BJ (cell line): ENCODE results near the gene SDCCAG8. TPM values are rescaled to one million over a fixed set of nuclear protein-coding genes. Genes with fewer than 3 reads are reported as not detected.

Source experiments
- CTCF ChIA-PET: fragments of 350-600 bp; formaldehyde crosslinking; extraction: SDS; loops from one replicate; lab custom pipeline; 2021; ENCODE audit warnings: antibody characterized with exemption, inconsistent platforms; lab: Yijun Ruan, JAX
- POLR2A ChIA-PET: fragments of 300-600 bp; sonication (Branson Sonifier 250); formaldehyde crosslinking; extraction: SDS; loops from one replicate; lab custom pipeline; 2021; ENCODE audit warnings: antibody characterized with exemption; lab: Charles Lee
- DNase-seq: peaks from one replicate; pipeline ENCODE4 v3.0.0-alpha.2; 2011; ENCODE audit warnings: low read depth
- H3K27me3 ChIP-seq: 2 replicates; pipeline ENCODE4 v1.6.0; 2011; ENCODE audit warnings: low read length; ENCODE audit not compliant: control insufficient read depth, insufficient read depth
- H3K36me3 ChIP-seq: 2 replicates; pipeline ENCODE4 v1.5.1; 2011; ENCODE audit warnings: low read length; ENCODE audit not compliant: control insufficient read depth, insufficient read depth
- H3K4me3 ChIP-seq: 2 replicates; pipeline ENCODE4 v1.5.1; 2011; ENCODE audit warnings: low read depth, mild to moderate bottlenecking, control low read depth, low read length
- CTCF ChIP-seq: IDR thresholded peaks from 2 replicates; pipeline ENCODE4 v1.5.1; 2011; ENCODE audit warnings: low read depth, mild to moderate bottlenecking, control low read depth, inconsistent platforms, low read length, moderate library complexity; ENCODE audit not compliant: insufficient read depth
- polyA plus RNA-seq: library from polyadenylated mRNA; depleted of rRNA; stranded (reverse); fragments of >200 nt; gene quantifications from 2 replicates; pipeline ENCODE4 v1.2.3, GENCODE V29; 2011

Gene SDCCAG8
- polyA plus RNA-seq, 1 experiment, result 17.0 TPM

DNA sequence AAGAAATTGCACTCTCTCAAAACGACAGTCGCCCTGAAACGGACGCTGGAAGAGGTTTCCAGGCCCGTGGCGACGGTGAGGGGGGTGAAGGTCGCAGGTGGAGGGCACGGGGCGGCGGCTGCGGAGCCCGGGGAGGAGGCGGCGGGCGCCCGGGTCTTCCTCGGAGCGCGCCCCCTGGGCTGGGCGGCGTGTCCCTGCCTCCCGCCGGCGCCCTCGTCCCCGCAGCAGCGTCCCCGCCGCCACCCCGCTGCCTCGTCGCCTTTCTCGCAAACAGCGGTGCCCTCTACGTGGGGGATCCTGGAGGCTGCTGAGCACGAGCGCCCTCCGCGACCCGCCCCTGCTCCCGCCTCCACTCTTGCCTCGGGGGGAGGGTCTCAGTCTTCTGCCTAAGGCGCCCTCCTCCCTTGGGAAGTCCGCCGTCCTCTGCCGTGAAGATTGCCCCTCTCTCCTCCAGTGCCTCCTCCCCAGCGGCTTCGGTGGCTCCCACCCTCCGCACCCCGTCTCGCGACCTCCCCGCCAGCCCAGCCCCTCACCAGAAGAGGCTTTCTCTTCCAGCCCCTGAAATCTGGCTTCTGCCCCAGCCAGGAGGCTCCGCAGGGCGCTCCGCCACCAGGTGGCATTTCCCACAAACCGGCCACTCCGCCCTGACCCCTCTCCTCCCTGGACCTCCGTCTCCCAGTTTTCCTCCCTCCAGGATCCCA lies 227.4 kb downstream of the SDCCAG8 start:
- POLR2A ChIA-PET, result no interaction called here
- DNase-seq, result no peak
- TF ChIP-seq CTCF, result peak; percentile 13; the same call in 1 of the 2 replicates
- Histone ChIP-seq H3K27me3 (no peaks in the 10 kb centered on the region), H3K4me3 (peak overlapping the region; percentile 21), H3K36me3 (no peaks in the 10 kb centered on the region)
- CTCF ChIA-PET, result interaction anchor here (1.4 kb wide), 1 partner anchor 9 kb away, joined by 3 read pairs; no protein-coding TSS in a partner anchor

- H3K4me3 ChIP-seq, result no peak overlapping the region
- H3K36me3 ChIP-seq, result no peaks in the 10 kb centered on the region
- ChIA-PET POLR2A (no interaction called here), CTCF (no interaction called here)
- TF ChIP-seq CTCF, result no peak
- no peaks in the 10 kb centered on the region for H3K27me3 ChIP-seq
- no peak for DNase-seq
Observed at GRCh38 chr1:243483952-243484351, 228.1 kb downstream of the SDCCAG8 start.

DNA sequence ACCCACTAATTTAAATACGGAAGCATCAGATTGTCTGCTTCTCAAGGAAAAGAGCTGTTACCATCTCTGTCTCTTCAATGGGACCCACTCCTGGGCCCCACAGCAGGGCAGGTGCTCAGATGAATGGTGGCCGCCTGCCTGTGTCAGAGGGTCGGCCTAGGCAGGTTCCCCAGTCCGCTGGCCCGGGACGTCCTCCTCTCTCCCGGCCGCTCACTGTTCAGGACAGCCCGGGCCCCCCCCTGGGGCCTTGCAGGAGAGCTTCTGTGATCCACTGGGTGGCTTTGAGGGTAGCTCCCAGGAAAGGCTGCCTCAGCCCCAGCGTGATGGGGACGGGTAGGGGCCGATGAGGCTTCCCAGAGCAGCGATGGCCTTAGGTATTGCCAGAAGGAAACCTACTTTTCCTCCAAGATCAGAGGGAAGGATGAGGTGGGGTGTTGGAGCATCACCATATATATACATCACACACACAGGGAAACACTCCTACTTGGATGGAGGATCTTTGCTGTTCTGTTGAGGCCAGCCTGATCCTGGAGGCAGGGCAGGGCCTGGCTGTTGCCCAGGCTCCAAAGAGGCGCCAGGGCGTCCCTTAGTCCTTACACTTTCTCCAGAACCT lies 231.3 kb downstream of the SDCCAG8 start:
- Histone ChIP-seq H3K36me3 (no peaks in the 10 kb centered on the region), H3K27me3 (no peaks in the 10 kb centered on the region), H3K4me3 (no peak overlapping the region)
- CTCF ChIA-PET, result interaction anchor here (1.0 kb wide), 1 partner anchor 19 kb away, joined by 3 read pairs; no protein-coding TSS in a partner anchor
- POLR2A ChIA-PET, result no interaction called here
- no peak for TF ChIP-seq CTCF
- DNase-seq, result no peak

- TF ChIP-seq CTCF, result no peak
- H3K36me3 ChIP-seq, result no peaks in the 10 kb centered on the region
- POLR2A ChIA-PET, result no interaction called here
- H3K4me3 ChIP-seq, result peak overlapping the region; percentile 17; the same call in 1 of the 2 replicates
- no peaks in the 10 kb centered on the region for H3K27me3 ChIP-seq
- CTCF ChIA-PET, result no interaction called here
- no peak for DNase-seq
Observed at GRCh38 chr1:243487649-243488227, 231.9 kb downstream of the SDCCAG8 start.

- no peak for DNase-seq
- Histone ChIP-seq H3K27me3 (no peaks in the 10 kb centered on the region), H3K36me3 (no peaks in the 10 kb centered on the region), H3K4me3 (no peak overlapping the region)
- ChIA-PET CTCF (no interaction called here), POLR2A (no interaction called here)
- no peak for TF ChIP-seq CTCF
Observed at GRCh38 chr1:243488459-243489157, 232.8 kb downstream of the SDCCAG8 start.
